Eye (tissue), 1 donor: ENCODE results near the gene ADAM15.
A peak's percentile ranks its signal among the peaks of the same experiment; 100 is the strongest.

Experiments
- DNase-seq: peaks from one replicate; pipeline ENCODE4 v3.0.0-alpha.2; 2015

ADAM15 gene, protein sequence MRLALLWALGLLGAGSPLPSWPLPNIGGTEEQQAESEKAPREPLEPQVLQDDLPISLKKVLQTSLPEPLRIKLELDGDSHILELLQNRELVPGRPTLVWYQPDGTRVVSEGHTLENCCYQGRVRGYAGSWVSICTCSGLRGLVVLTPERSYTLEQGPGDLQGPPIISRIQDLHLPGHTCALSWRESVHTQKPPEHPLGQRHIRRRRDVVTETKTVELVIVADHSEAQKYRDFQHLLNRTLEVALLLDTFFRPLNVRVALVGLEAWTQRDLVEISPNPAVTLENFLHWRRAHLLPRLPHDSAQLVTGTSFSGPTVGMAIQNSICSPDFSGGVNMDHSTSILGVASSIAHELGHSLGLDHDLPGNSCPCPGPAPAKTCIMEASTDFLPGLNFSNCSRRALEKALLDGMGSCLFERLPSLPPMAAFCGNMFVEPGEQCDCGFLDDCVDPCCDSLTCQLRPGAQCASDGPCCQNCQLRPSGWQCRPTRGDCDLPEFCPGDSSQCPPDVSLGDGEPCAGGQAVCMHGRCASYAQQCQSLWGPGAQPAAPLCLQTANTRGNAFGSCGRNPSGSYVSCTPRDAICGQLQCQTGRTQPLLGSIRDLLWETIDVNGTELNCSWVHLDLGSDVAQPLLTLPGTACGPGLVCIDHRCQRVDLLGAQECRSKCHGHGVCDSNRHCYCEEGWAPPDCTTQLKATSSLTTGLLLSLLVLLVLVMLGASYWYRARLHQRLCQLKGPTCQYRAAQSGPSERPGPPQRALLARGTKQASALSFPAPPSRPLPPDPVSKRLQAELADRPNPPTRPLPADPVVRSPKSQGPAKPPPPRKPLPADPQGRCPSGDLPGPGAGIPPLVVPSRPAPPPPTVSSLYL

DNA sequence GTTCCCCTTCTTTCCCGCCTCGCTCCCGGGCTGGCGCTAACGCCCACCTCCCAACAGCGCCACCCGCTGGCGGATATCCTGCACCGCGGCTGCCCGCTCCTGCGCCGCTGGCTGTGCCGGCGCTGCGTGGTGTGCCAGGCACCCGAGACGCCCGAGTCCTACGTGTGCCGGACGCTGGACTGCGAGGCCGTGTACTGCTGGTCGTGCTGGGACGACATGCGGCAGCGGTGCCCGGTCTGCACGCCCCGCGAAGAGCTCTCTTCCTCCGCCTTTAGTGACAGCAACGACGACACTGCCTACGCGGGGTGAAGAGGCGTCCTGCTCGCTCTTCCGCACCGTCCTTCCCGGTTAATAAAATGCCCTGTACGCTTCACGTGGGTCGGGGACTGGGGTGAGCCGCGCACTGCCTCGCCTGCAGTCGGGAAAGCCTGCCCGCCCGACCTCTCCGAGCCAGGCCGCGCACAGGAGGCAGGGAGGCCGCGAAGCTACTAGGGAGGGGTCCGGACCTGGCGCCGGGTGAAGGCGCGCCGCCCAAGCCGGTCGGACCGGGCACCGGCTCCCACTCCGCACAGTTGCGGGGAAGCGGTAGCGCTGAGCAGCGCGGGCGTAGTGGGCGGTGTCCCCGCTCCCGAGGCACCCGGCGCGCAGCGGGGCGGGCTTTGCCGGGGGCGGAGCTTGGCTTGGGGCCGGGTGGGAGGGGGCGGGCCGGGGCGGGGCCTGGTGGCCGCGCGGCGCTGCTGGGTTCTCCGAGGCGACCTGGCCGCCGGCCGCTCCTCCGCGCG, at the start of gene ADAM15:
Gene ADAM15, plus strand, starts transcription at position 757 of the 782 bp plus-strand sequence. CDS start 71 bp downstream, outside the sequence.
- peak; percentile 95 for DNase-seq

- DNase-seq = no peak
Measured at GRCh38 chr1:155001425-155001674, 49.8 kb upstream of the ADAM15 start.

DNA sequence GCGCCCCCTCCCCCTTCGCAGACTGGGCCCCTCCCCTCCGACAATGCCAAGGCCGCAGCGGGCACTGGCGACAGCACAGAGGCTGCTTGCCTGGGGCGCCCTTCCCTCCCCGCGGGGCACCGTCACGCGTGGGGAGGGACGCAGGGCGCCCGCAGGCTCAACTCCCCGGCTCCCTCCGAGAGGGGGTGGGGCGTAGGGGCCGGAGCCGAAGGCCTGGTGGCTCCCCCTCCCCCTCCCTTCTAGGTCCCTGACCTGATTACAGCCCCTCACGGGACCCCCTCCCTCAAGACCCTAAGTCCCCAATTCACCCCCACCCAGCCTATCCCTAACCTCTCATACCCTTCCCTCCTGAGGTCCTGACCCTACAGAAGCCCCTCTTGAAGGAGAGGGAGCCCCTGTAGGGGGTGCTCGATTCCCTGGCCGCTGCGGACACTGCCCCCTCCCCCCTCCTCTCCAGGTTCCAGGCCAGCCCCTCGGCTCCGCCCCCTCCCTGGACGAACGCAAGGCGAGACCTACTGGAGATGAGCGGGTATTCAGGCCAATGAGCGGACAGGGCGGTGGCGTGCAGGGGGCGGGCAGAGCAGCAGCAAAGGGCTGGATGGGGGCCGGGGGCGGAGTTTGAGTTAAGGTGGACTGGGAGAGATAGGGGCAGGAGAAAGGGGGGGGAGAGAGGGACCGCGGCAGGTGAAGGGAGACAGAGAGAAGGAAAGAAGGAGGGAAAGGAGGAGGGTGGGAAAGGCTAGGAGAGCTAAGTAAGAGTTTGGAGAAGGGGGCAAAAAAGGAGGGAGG, 49.2 kb upstream of the ADAM15 start:
- DNase-seq = peak; percentile 99

GRCh38 chr1:155002464-155003226, 48.5 kb upstream of the ADAM15 start, which contains the start of gene ZBTB7B:
Gene ZBTB7B, plus strand, starts transcription at chr1:155002802. Its CDS starts 11,859 bp downstream, at chr1:155014661.
- peak; percentile 74 for DNase-seq

- DNase-seq = peak; percentile 73
Measured at GRCh38 chr1:155003227-155003765, 47.8 kb upstream of the ADAM15 start.

DNA sequence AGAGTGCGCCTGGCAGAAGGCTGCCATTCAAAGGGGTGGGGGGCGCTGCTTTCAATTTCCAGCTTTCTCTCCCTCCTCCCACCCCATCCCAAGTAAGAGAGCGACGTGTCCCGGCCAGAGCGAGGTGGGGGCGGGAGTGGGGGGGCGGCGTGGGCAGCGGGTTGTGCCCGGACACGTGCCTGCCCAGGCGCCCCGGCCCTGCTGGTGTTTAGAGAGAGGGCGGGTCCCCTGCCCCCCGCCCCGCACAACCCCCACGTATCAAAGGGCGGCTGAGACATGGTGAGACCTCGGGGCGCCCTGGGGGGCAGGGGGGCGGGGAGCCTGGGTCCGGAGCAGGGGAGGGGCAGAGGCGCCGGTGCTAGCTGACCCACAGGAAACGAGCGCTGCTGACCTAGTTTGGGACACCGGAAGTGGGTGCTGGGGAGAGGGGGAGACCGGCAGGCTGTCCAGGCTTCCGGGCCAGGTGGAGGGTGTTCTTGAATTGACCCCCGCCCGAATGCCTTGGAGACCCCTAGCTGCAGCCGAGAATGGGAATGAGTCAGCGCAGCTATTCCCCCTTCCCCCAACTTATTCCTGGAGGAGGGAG, 47.3 kb upstream of the ADAM15 start:
- DNase-seq = peak; percentile 69

DNA sequence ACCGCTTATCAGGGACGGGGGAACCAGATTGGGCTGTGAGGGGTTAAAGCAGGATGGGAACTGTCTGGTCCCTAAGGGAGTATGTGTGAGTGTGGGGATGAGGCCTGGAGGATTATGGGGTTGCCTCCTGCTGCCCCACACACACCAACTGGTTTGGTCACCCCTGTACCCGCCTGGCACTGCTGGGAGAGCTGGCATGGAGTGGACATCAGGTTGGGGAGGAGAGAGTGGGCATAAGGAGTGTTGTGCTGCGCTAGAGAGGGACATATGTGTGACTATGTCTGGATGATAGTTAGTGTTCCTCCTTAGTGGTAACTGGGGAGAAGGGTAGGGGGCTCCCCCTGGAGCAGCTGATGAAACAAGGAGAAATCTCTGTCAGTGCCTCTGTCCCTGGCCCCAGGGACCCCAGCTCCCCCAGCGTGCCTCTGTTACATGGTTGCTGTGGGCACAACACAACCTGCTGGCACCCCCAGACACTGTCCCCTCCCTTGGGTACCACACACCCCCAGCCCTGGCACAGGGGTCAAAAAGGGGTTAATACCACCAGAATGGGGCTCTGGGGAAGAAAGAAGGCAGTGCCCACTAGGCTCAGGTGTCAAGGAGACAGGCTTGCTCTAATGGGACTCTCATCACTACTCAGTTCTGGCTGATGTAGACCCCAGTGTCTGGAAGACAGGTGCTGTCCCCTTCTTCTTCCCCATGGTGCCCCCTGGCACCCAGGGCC, 46.6 kb upstream of the ADAM15 start:
- DNase-seq = no peak

- DNase-seq = no peak
Measured at GRCh38 chr1:155005076-155006011, 45.8 kb upstream of the ADAM15 start.

DNA sequence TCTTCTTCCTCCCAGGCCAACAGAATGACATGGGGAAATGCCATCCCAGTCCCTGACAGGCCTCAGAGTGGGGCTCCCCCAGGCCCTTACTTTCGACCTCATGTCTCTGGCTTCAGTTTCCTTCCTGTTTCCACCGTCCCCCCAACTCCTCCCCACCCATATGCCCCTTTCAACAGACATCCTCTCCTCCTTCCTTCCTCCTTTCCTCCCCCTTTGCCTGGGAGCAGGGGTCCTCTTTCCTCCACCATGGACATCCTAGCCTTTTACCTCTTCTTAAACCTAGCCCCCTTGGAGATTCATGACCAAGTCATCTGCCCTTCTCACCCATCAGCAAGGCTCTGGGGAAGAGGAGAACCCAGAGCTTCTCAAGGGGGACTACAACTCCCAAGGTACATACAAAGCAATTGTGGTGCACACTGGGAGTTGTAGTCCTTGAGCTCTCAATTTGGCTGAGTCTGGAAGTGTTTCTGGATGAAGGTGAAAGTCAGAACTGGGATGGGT, 44.5 kb upstream of the ADAM15 start:
- DNase-seq = peak; percentile 68

- no peak for DNase-seq
Measured at GRCh38 chr1:155007251-155007828, 43.8 kb upstream of the ADAM15 start.

- no peak for DNase-seq
Measured at GRCh38 chr1:155008015-155008941, 42.8 kb upstream of the ADAM15 start.

DNA sequence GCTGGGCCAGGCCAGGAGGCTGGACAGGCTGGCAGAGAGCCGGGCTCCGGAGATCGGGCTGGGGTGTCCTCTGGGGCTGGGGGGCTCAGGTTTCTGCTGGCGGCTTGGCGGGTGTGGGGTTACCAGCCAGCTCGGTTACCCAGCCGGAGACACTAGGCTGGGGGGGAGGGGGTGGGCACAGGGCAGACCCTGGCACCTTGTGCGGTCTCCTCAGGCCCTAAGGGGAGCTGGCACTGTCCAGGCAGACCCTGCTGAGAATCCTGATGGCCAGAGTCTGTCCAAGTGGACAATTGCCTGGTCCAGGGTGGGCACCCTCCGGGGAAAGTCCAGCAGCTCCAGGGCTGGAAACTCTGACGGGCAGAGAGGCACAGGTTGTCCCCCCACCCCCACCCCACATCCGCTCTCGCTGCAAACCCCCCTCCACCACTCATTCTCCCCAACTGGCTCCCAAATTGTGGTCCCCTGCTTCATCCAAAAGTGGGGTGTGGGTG, 41.9 kb upstream of the ADAM15 start:
- no peak for DNase-seq

DNA sequence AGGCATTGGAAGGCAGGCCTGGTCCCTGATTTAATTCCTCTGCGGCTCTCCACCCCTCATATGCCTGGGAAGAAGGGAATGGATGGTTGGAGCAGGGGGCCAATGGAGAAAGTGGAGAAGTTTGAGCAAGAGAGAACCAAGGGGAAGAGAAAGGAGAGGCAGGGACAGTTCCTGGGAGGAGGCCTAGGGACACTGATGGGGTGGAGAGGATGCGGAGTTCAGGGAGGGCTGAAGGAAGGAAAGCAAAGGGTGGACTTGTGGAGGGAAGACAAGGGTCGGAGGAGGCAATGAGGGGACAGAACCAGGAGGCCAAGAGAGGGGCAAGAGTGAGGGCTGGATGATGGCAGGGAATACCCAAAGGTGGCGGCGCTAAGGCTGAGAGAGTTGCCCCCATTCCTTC, 41.4 kb upstream of the ADAM15 start:
- no peak for DNase-seq

- DNase-seq = no peak
Measured at GRCh38 chr1:155010211-155010918, 40.8 kb upstream of the ADAM15 start.

GRCh38 chr1:155011004-155011416, 40.1 kb upstream of the ADAM15 start:
- DNase-seq = no peak

DNA sequence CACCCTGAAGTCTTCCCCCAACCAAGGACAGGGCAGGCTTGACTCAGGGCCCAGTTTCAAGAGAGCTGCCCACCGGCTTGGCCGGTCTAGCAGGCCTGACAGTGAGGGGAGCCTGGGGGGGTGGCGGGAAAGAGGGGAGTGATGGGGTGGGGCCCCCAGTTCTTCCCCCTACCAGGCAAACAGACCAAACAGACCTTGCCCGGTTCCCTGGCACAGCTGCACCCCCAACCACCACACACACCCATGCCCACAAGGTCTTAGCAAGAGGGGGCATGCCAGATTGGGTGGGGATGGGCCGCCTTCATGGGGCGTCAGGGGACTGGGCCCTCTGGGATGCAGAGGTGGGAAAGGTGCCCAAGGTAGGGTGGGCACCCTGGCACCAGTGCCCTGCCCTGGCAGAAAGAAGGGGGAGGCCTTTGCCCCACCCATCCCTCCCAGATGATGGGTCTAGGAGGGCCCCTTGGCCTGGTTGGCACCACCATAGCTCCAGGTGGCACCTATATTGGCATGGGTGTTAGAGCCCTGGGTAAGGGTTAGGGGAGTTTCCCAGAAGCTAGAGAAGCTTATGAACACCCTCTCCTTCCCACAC, 39.6 kb upstream of the ADAM15 start:
- DNase-seq = no peak
